WTC11 (cell line): ENCODE data around the gene SYMPK. TPM values are rescaled to one million over a fixed set of nuclear protein-coding genes. Genes with fewer than 3 reads are reported as not detected.

Source experiments
- ATAC-seq: fragments of 200-7000 bp; cut with Tn5 transposase; 2 replicates; pipeline ENCODE4 v1.10.0; 2021; ENCODE audit warnings: mild to moderate bottlenecking, moderate library complexity
- CTCF ChIA-PET: fragments of 300-600 bp; sonication (Branson Sonifier 250); formaldehyde crosslinking; loops from one replicate; lab custom pipeline; 2021; ENCODE audit warnings: antibody characterized with exemption; lab: Charles Lee
- POLR2A ChIA-PET: fragments of 350-600 bp; sonication (Branson Sonifier 250); formaldehyde crosslinking; loops from one replicate; lab custom pipeline; 2021; ENCODE audit warnings: antibody characterized with exemption; lab: Charles Lee
- DNase-seq: peaks from one replicate; pipeline ENCODE4 v3.0.0; 2021; ENCODE audit warnings: low spot score
- H3K27ac Mint-ChIP-seq: 2 replicates; pipeline ENCODE4 v1.8.0; 2021; ENCODE audit warnings: mixed read lengths
- H3K27me3 Mint-ChIP-seq: 2 replicates; pipeline ENCODE4 v1.8.0; 2021; ENCODE audit warnings: low read depth, mild to moderate bottlenecking, moderate library complexity, mixed read lengths
- H3K36me3 Mint-ChIP-seq: 2 replicates; pipeline ENCODE4 v1.8.0; 2021; ENCODE audit warnings: mixed read lengths
- H3K4me1 Mint-ChIP-seq: 2 replicates; pipeline ENCODE4 v1.8.0; 2022; ENCODE audit warnings: mixed read lengths
- H3K4me3 Mint-ChIP-seq: 2 replicates; pipeline ENCODE4 v1.8.0; 2021; ENCODE audit warnings: mild to moderate bottlenecking, moderate library complexity, mixed read lengths
- H3K9me3 Mint-ChIP-seq: 2 replicates; pipeline ENCODE4 v1.8.0; 2021; ENCODE audit warnings: mixed read lengths
- AFF4 ChIP-seq: sonication (generic); formaldehyde crosslinking; IDR thresholded peaks from 2 replicates; pipeline ENCODE4 v1.8.1; 2023; ENCODE audit warnings: mild to moderate bottlenecking, missing genetic modification reagents, borderline replicate concordance
- ARID4B ChIP-seq: sonication (generic); formaldehyde crosslinking; IDR thresholded peaks from 2 replicates; pipeline ENCODE4 v1.8.0; 2023; ENCODE audit warnings: missing genetic modification reagents, mild to moderate bottlenecking, borderline replicate concordance
- MXD4 ChIP-seq: fragments of 250-450 bp; sonication (Bioruptor Pico); IDR thresholded peaks from 2 replicates; pipeline ENCODE4 v1.8.0; 2021; ENCODE audit warnings: mild to moderate bottlenecking, moderate library complexity, borderline replicate concordance
- NFE2L1 ChIP-seq: sonication (generic); formaldehyde crosslinking; IDR thresholded peaks from 2 replicates; pipeline ENCODE4 v1.8.1; 2023; ENCODE audit warnings: missing genetic modification reagents
- NR2C2 ChIP-seq: sonication (generic); formaldehyde crosslinking; IDR thresholded peaks from 2 replicates; pipeline ENCODE4 v1.8.0; 2022; ENCODE audit warnings: mild to moderate bottlenecking, missing genetic modification reagents
- RORB ChIP-seq: fragments of 250-450 bp; sonication (Bioruptor Pico); IDR thresholded peaks from 2 replicates; pipeline ENCODE4 v1.9.0; 2021; ENCODE audit warnings: mild to moderate bottlenecking
- TP53 ChIP-seq: sonication (generic); formaldehyde crosslinking; IDR thresholded peaks from 2 replicates; pipeline ENCODE4 v1.8.1; 2023; ENCODE audit warnings: mild to moderate bottlenecking, missing genetic modification reagents
- ZBTB21 ChIP-seq: sonication (generic); formaldehyde crosslinking; IDR thresholded peaks from 2 replicates; pipeline ENCODE4 v1.8.1; 2023; ENCODE audit warnings: mild to moderate bottlenecking, missing genetic modification reagents, borderline replicate concordance
- ZNF219 ChIP-seq: sonication (generic); formaldehyde crosslinking; IDR thresholded peaks from 2 replicates; pipeline ENCODE4 v1.8.0; 2023; ENCODE audit warnings: missing genetic modification reagents, mild to moderate bottlenecking, borderline replicate concordance
- ZNF416 ChIP-seq: fragments of 250-450 bp; sonication (Bioruptor Pico); IDR thresholded peaks from 2 replicates; pipeline ENCODE4 v1.9.0; 2021; ENCODE audit warnings: mild to moderate bottlenecking, inconsistent platforms
- ZNF423 ChIP-seq: fragments of 250-450 bp; sonication (Bioruptor Pico); IDR thresholded peaks from 2 replicates; pipeline ENCODE4 v2.1.2; 2022; ENCODE audit warnings: mild to moderate bottlenecking, moderate library complexity
- total RNA-seq: library from RNA; stranded (reverse); gene quantifications from 3 replicates; pipeline ENCODE4 v1.2.3, GENCODE V29; 2021
- TF ChIP-seq, protein P1 (sequence below): sonication (generic); formaldehyde crosslinking; IDR thresholded peaks from 2 replicates; pipeline ENCODE4 v1.8.1; 2023; ENCODE audit warnings: mild to moderate bottlenecking, missing genetic modification reagents, moderate library complexity
- TF ChIP-seq, protein P2 (sequence below): sonication (generic); formaldehyde crosslinking; IDR thresholded peaks from 2 replicates; pipeline ENCODE4 v1.8.0; 2022; ENCODE audit warnings: mild to moderate bottlenecking, missing genetic modification reagents
- TF ChIP-seq, protein P3 (sequence below): sonication (generic); formaldehyde crosslinking; conservative IDR thresholded peaks from 2 replicates; pipeline ENCODE4 v1.8.1; 2023; ENCODE audit warnings: mild to moderate bottlenecking, low read depth, missing genetic modification reagents, moderate library complexity
- TF ChIP-seq, protein P4 (sequence below): fragments of 250-450 bp; sonication (Bioruptor Pico); IDR thresholded peaks from 2 replicates; pipeline ENCODE4 v1.9.0; 2021; ENCODE audit warnings: mild to moderate bottlenecking

SYMPK gene
- total RNA-seq, 1 experiment from 2014 or later: 106 TPM

- TF ChIP-seq ZNF416 (CRISPR knock-in tag): no peak
- TF ChIP-seq NR2C2: no peak
- TF ChIP-seq, protein P1, sequence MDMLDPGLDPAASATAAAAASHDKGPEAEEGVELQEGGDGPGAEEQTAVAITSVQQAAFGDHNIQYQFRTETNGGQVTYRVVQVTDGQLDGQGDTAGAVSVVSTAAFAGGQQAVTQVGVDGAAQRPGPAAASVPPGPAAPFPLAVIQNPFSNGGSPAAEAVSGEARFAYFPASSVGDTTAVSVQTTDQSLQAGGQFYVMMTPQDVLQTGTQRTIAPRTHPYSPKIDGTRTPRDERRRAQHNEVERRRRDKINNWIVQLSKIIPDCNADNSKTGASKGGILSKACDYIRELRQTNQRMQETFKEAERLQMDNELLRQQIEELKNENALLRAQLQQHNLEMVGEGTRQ (CRISPR knock-in tag): no peak
- TF ChIP-seq RORB (CRISPR knock-in tag): no peak
- TF ChIP-seq, protein P2, sequence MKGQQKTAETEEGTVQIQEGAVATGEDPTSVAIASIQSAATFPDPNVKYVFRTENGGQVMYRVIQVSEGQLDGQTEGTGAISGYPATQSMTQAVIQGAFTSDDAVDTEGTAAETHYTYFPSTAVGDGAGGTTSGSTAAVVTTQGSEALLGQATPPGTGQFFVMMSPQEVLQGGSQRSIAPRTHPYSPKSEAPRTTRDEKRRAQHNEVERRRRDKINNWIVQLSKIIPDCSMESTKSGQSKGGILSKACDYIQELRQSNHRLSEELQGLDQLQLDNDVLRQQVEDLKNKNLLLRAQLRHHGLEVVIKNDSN (CRISPR knock-in tag): no peak
- TF ChIP-seq NFE2L1 (CRISPR knock-in tag): no peak
- no peak for TF ChIP-seq MXD4 (CRISPR knock-in tag)
- TF ChIP-seq, protein P3, sequence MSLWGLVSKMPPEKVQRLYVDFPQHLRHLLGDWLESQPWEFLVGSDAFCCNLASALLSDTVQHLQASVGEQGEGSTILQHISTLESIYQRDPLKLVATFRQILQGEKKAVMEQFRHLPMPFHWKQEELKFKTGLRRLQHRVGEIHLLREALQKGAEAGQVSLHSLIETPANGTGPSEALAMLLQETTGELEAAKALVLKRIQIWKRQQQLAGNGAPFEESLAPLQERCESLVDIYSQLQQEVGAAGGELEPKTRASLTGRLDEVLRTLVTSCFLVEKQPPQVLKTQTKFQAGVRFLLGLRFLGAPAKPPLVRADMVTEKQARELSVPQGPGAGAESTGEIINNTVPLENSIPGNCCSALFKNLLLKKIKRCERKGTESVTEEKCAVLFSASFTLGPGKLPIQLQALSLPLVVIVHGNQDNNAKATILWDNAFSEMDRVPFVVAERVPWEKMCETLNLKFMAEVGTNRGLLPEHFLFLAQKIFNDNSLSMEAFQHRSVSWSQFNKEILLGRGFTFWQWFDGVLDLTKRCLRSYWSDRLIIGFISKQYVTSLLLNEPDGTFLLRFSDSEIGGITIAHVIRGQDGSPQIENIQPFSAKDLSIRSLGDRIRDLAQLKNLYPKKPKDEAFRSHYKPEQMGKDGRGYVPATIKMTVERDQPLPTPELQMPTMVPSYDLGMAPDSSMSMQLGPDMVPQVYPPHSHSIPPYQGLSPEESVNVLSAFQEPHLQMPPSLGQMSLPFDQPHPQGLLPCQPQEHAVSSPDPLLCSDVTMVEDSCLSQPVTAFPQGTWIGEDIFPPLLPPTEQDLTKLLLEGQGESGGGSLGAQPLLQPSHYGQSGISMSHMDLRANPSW (CRISPR knock-in tag): no peak
Measured at GRCh38 chr19:45828523-45828922, 34.4 kb downstream of the SYMPK start (continued).

GRCh38 chr19:45827459-45828093 lies 35.4 kb downstream of the SYMPK start:
- no peak for DNase-seq
- no peaks in the 10 kb centered on the region for H3K9me3 Mint-ChIP-seq
- H3K4me3 Mint-ChIP-seq: no peak overlapping the region
- POLR2A ChIA-PET: no interaction called here
- no peak for TF ChIP-seq TP53 (CRISPR knock-in tag)
- no peak for TF ChIP-seq ZBTB21 (CRISPR knock-in tag)
- no peak for TF ChIP-seq NR2C2
- TF ChIP-seq ZNF416 (CRISPR knock-in tag): no peak
- no peak for TF ChIP-seq ZNF423 (CRISPR knock-in tag)
- peak overlapping the region; percentile 58; the same call in 1 of the 2 replicates for H3K27ac Mint-ChIP-seq
- peaks cover 80% of the 10 kb centered on the region for H3K36me3 Mint-ChIP-seq
- ATAC-seq: peak; percentile 52
- CTCF ChIA-PET: interaction anchor here (0.6 to 5.2 kb wide), 2 partner anchors 11 to 65 kb away, joined by 3 to 45 read pairs; partner anchors contain the start of gene RSPH6A
- no peaks in the 10 kb centered on the region for H3K27me3 Mint-ChIP-seq
- H3K4me1 Mint-ChIP-seq: no peaks in the 10 kb centered on the region

DNA sequence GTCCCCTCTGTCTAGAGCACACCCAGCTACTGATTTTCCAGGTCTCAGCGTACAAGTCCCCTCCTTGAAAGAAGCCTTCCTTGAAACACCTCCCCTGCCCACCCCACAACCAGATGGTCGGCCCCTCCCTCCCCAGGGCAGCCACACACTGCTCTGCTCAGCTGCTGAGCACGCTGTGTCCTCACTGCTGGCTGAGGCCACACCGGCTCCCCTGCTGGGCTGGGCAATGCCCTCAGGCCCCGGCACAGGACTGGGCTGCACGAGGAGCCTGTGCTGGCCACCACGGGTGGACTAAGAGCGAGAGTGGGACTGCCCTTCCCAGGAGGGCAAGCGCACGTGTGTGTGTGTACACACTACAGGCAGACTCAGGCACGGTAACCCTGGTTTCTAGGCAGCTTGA lies 36.0 kb downstream of the SYMPK start:
- POLR2A ChIA-PET: no interaction called here
- DNase-seq (no peak), ATAC-seq (no peak)
- peaks cover 74% of the 10 kb centered on the region for H3K36me3 Mint-ChIP-seq
- no peak for TF ChIP-seq AFF4 (CRISPR knock-in tag)
- TF ChIP-seq, protein P4, sequence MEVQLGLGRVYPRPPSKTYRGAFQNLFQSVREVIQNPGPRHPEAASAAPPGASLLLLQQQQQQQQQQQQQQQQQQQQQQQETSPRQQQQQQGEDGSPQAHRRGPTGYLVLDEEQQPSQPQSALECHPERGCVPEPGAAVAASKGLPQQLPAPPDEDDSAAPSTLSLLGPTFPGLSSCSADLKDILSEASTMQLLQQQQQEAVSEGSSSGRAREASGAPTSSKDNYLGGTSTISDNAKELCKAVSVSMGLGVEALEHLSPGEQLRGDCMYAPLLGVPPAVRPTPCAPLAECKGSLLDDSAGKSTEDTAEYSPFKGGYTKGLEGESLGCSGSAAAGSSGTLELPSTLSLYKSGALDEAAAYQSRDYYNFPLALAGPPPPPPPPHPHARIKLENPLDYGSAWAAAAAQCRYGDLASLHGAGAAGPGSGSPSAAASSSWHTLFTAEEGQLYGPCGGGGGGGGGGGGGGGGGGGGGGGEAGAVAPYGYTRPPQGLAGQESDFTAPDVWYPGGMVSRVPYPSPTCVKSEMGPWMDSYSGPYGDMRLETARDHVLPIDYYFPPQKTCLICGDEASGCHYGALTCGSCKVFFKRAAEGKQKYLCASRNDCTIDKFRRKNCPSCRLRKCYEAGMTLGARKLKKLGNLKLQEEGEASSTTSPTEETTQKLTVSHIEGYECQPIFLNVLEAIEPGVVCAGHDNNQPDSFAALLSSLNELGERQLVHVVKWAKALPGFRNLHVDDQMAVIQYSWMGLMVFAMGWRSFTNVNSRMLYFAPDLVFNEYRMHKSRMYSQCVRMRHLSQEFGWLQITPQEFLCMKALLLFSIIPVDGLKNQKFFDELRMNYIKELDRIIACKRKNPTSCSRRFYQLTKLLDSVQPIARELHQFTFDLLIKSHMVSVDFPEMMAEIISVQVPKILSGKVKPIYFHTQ (CRISPR knock-in tag): no peak
- TF ChIP-seq ARID4B (CRISPR knock-in tag): no peak
- no peak for TF ChIP-seq ZNF219 (CRISPR knock-in tag)
- no peak for TF ChIP-seq ZNF416 (CRISPR knock-in tag)
- TF ChIP-seq, all 79 proteins: peak for 0
- no peak overlapping the region for H3K4me3 Mint-ChIP-seq
- CTCF ChIA-PET: interaction anchor here (0.6 to 5.2 kb wide), 3 partner anchors 10 to 86 kb away, joined by 3 to 45 read pairs (median 4); partner anchors contain the start of gene RSPH6A
- H3K4me1 Mint-ChIP-seq: no peaks in the 10 kb centered on the region
- no peaks in the 10 kb centered on the region for H3K27me3 Mint-ChIP-seq
- no peaks in the 10 kb centered on the region for H3K9me3 Mint-ChIP-seq
- peak overlapping the region; percentile 58; the same call in 1 of the 2 replicates for H3K27ac Mint-ChIP-seq
